ENCODE data around the gene CAPN1.
"Not testable (repeated sequence)": the region's sequence is repeated elsewhere in the genome, so short reads cannot be mapped to it uniquely, and the experiment has no call there.

Gene CAPN1

GRCh38 chr11:65181569-65182257, at the start of gene CAPN1:
Gene CAPN1, plus strand, starts transcription at chr11:65181928. Its CDS starts 774 bp downstream, at chr11:65182702.
- peak; percentile 80 for DNase-seq (ENCODE audit: low spot score)

GRCh38 chr11:65132238-65132987, 49.3 kb upstream of the CAPN1 start:
- no peak for DNase-seq (ENCODE audit: low spot score)

DNA sequence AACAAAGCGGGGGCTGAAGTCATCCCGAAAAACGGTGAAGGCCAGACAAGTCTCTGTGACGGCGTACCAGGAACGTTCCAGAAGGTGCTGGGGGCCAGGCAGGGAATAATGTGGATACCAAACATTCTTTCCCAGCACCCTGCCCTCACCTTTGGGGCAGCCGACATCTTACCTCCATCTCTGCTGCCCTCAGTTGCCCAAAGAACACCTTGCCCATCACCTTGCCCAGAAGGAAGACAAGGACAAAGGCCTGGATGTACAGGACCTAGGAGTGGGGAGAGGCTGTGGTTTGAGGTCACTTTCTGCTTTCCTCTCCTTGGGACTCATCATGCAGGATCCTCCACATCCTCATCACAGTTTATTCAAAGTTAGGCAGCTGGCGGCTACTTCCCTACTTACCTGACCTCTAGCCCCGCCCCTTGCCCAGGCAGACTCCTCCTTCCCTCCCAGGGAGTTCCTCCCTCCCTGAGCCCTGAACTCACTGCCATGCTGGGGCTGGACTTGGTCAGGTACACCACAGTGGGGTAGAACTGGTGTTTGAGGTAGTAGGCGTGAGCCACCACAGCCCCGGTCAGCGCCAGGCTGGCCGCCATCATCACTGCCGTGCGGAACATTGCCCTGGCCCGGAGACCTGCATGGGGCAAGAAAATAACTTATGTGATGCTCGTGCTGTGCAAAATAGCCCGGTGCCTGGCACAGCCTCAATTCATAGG, 48.6 kb upstream of the CAPN1 start:
- DNase-seq (ENCODE audit: low spot score), result peak; percentile 72

DNA sequence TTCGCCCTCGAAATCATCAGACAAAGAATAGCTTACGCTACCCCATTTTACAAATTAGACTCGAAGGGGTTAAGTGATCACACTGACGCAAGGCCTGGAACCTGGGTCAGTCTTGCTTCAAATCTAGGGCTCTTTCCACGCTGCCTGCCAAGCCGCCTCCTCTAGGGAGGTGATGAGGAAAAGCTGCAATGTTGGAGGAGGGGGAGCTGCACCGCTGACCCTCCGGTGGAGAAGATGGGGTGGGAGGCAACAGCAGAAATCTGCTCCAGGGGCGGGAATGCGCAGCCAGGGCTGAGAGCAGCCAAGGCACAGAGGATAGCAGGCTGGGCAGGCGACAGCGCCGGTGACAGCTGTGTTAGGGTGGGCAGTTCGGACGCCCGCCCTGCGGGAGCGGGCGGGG, 48.0 kb upstream of the CAPN1 start:
- DNase-seq (ENCODE audit: low spot score), result no peak

- DNase-seq (ENCODE audit: low spot score), result peak; percentile 92
Measured at GRCh38 chr11:65134240-65134951, 47.3 kb upstream of the CAPN1 start, which contains the start of gene SYVN1. Gene SYVN1, minus strand, starts transcription at chr11:65134519. Its CDS starts 918 bp downstream, at chr11:65133601.

DNA sequence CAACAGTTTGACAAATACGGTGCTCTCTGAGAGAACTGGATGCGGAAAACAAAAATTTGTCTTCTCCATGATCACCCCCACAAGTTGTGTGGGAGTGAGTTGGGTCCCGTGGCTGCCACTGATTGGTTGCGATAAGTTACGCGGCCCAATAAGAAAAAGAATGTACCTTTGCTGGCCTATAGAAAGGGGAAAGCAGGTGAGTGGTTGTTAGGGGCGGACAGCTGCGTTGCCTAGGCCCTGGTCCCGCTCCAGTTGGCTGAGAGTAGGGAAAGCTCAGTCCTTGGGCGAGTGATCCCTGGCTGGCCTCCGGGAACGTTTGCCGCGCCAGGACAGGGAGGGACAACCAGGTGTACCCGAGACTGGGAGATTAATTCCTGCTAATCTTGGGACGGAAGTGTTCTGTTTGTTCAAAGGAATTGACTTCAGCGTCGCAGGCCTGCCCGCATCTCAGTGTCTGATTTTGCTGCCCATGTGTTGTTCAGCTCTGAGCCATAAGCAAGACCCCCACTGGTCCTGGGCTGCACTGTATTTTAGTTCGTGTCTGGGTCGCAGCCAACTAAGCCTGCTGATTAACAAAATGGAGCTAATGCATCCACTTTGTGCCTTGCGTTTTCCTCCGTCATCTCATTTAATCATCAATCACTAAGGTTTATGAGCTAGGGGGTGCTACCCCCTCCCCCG, 46.6 kb upstream of the CAPN1 start:
- DNase-seq (ENCODE audit: low spot score), result peak; percentile 97

GRCh38 chr11:65135633-65136145, 46.0 kb upstream of the CAPN1 start:
- DNase-seq (ENCODE audit: low spot score), result no peak

DNA sequence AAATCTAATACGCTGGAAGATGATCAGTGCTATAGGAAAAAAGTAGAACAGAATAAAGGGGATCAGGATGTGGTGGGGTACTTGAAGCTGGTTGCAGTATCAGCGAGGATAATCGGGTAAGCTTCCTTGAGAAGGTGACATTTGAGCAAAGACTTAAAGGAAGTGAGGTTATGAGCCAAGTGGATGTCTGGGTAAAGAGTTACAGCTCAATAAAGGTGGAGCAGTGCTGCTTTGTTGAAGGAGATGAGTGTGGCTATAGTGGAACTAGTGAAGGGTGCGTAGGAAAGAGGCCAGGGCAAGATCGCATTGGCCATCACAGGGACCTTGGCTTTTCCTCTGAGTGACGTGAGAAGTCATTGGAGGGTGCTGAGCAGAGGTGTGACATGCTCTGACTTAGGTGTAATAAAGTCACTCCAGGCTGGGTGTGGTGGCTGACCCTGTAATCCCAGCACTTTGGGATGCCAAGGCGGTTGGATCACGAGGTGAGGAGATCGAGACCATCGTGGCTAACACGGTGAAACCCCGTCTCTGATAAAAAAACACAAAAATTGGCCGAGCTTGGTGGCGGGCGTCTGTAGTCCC, 45.1 kb upstream of the CAPN1 start:
- no peak for DNase-seq (ENCODE audit: low spot score)

GRCh38 chr11:65141896-65142494, 39.7 kb upstream of the CAPN1 start:
- DNase-seq (ENCODE audit: low spot score), result no peak

DNA sequence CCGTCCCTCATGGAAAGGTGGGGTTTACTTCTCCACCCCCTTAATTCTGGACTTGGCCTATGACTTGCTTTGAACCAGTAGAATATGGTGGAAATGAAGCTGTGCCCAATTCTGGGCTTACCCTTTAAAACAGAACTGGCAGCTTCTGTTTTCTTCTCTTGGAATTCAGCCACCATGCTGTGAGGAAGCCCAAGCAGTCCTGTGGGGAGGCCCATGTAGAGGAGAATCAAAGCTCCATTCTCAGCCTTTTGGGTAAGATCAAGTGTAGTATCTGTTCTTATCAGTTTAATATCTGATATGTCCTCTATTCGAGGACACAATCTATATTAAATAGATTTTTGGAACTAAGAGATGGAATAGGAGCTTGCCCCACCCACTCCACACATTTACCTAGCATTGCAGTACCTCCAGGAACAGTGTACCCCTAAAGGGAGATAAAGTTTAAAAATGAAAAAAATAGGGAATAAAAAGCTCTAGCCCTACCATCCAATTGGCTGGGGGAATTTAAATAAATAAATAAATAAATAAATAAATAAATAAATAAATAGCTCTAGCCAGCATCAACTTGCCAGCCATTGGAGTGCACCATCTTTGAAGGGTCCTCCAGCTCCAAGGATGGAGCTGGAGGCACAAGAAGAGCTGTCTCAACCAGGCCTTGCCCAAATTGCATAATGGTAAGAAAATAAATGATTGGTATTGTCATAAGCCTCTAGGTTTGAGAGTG, 34.2 kb upstream of the CAPN1 start:
- no peak for DNase-seq (ENCODE audit: low spot score)

DNA sequence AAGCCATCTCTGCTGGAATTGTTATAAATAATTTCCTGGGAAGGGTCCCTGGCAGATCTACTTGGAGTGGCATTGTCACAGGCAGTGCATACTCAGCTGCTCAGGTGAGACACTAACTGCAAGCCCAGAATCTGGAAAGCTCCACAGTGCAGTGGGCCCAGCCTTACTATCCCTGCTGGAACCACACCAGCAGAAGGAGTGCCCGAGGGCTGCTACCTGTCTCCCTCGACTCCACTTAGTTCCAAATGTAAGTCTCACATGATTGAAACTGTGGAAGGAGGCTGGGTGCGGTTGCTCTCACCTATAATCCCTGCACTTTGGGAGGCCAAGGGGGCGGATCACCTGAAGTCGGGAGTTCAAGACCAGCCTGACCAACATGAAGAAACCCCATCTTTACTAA, 33.1 kb upstream of the CAPN1 start:
- no peak for DNase-seq (ENCODE audit: low spot score)

DNA sequence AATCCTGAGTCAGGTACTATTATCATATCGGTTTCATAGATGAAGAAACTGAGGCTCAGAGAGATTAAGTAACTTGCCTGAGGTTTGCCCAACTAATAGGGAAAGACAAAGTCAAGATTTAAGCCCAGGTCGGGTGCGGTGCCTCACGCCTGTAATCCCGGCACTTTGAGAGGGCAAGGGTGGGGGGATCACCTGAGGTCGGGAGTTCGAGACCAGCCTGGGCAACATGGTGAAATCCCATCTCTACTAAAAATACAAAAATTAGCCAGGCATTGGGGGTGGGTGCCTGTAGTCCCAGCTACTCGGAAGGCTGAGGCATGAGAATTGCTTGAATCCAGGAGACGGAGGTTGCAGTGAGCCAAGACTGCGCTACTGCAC, 31.6 kb upstream of the CAPN1 start:
- DNase-seq (ENCODE audit: low spot score), result not testable (repeated sequence)

GRCh38 chr11:65150509-65151299, 31.0 kb upstream of the CAPN1 start:
- DNase-seq (ENCODE audit: low spot score), result peak; percentile 44

- DNase-seq (ENCODE audit: low spot score), result no peak
Measured at GRCh38 chr11:65151331-65151899, 30.3 kb upstream of the CAPN1 start.

DNA sequence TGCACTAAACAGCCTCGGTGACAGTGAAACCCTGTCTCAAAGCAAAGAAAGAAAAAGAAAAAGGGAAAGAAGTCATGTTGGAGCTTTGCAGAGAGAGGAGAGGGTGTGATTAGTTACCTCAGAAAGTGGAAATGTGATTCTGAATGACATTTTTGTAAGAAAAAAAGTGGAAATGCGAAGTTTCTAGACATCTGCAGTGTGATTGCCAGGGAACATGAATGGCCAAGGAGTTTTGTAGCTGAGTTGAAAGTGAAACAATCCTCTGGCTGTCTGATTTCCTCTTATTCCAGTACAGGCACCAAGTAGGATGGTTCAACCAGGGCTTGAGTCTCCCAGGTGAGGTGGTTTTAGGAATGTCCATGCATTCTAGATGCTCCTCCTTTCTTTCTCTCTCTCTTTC, 29.6 kb upstream of the CAPN1 start:
- DNase-seq (ENCODE audit: low spot score), result no peak

- no peak for DNase-seq (ENCODE audit: low spot score)
Measured at GRCh38 chr11:65156256-65156655, 25.5 kb upstream of the CAPN1 start.

DNA sequence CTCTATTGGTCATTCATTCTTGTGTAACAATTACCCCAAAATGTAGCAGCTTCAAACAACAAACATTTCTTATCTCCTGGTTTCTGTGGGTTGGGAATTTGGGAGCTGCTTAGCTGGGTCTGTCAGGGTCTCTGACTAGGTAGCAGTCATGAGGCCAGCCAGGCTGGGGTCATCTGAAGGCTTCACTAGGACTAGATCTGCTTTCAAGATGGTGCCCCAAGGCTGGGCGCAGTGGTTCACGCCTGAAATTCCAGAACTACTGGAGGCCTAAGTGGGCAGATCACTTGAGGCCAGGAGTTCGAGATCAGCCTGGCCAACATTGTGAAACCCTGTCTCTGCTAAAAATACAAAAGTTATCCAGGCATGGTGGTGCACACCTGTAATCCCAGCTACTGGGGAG, 24.8 kb upstream of the CAPN1 start:
- DNase-seq (ENCODE audit: low spot score), result no peak

DNA sequence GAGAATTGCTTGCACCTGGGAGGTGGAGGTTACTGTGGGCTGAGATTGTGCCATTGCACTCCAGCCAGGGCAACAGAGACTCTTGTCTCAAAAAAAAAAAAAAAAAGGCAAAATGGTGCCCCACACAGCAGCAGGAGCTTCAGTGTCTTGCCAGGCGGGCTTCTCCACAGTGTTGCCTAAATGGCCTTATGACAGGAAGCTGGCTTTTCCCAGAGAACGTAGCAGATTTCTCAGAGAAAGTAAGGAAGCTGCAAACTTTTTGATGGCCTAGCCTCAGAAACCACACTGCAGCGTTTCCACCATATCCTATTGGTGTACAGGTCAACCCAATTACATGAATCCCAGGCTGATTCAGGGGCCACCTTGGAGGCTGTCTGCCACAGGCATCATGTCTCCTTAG, 24.4 kb upstream of the CAPN1 start:
- DNase-seq (ENCODE audit: low spot score), result no peak

DNA sequence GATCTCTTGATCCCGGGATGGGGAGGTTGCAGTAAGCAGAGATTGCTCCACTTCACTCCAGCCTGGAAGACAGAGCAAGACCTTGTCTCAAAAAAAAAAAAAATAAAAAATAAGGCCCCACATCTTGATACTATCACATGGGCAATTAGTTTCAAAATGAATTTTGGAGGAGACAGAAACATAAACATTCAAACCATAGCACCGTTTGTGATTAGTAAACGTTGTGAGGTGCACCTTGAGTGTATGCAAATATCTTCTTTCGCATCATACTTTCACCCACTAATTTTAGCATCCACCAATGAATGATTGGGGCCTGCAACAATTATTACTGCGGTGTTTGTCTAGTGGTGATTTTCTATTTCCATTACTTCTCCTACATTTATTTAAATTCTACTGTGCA, 22.7 kb upstream of the CAPN1 start:
- DNase-seq (ENCODE audit: low spot score), result no peak
